ENCODE measurements around the gene SEC61G.

SEC61G gene

DNA sequence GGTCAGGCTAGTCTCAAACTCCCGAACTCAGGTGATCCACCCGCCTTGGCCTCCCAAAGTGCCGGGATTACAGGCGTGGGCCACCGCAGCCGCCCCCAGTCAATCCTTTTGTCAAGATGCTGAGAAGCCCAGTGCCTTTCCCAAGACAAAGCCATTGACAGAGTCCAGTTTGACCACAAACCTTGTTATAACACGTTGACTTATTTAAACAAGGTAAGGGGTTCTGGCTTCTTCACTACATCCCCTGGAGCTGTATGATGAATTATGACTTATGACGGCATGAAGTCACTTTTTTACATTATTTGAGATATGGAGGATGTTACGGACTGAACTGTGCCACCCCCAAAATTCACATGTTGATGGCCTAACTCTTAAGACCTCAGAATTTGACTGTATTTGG lies 5.8 kb upstream of the SEC61G start:
- peaks cover 2% of the 10 kb centered on the region; the same call in 1 of the 2 replicates for H3K36me3 ChIP-seq (ENCODE audit: control insufficient read depth, low read length)
- H3K4me3 ChIP-seq (ENCODE audit: low read length): no peak overlapping the region
- H3K27ac ChIP-seq (ENCODE audit: low read depth, low read length): no peak overlapping the region
- H4K20me1 ChIP-seq (ENCODE audit: control insufficient read depth, insufficient read depth, low read depth, low read length): no peaks in the 10 kb centered on the region
- H3F3A ChIP-seq (ENCODE audit: control insufficient read depth, insufficient read depth): peaks cover 2% of the 10 kb centered on the region; the same call in 1 of the 2 replicates
- H3K4me1 ChIP-seq (ENCODE audit: control insufficient read depth, low read length): peaks cover 5% of the 10 kb centered on the region
- H3K9me2 ChIP-seq (replicated peaks; ENCODE audit: control insufficient read depth, low read length): no peaks in the 10 kb centered on the region
- H3K79me2 ChIP-seq (ENCODE audit: control insufficient read depth, low read length): peaks cover 3% of the 10 kb centered on the region
- no peak overlapping the region for H3K4me2 ChIP-seq (ENCODE audit: low read length)
- TF ChIP-seq, protein P1, sequence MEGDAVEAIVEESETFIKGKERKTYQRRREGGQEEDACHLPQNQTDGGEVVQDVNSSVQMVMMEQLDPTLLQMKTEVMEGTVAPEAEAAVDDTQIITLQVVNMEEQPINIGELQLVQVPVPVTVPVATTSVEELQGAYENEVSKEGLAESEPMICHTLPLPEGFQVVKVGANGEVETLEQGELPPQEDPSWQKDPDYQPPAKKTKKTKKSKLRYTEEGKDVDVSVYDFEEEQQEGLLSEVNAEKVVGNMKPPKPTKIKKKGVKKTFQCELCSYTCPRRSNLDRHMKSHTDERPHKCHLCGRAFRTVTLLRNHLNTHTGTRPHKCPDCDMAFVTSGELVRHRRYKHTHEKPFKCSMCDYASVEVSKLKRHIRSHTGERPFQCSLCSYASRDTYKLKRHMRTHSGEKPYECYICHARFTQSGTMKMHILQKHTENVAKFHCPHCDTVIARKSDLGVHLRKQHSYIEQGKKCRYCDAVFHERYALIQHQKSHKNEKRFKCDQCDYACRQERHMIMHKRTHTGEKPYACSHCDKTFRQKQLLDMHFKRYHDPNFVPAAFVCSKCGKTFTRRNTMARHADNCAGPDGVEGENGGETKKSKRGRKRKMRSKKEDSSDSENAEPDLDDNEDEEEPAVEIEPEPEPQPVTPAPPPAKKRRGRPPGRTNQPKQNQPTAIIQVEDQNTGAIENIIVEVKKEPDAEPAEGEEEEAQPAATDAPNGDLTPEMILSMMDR (IDR thresholded peaks at IDR 0.05; ENCODE audit: low read depth, low read length, poor library complexity, severe bottlenecking): no peak
- H3K9me3 ChIP-seq (ENCODE audit: control insufficient read depth, insufficient read depth, low read length): no peaks in the 10 kb centered on the region
- peaks cover 9% of the 10 kb centered on the region for H3K27me3 ChIP-seq (ENCODE audit: control insufficient read depth, low read length)

DNA sequence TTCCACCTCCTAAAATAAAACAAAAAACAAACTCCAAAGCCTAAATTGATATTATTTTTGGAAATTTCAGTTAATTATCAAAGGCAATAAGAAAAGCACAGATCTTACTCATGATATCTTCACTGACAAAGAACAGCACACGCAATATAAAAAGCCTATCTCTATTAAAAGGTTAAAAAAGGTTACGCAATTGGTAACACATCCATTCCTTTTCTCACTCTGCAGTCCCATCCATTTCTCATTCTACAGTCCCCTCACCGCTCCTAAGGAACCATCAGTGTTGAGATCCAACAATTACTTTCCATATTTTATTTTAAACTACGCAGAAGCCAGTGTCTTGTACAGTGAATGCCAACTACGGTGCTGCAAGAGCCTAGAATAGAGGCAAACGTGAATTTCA lies 1.3 kb downstream of the SEC61G start:
- Histone ChIP-seq H3K9me2 (replicated peaks; ENCODE audit: control insufficient read depth, low read length) (no peaks in the 10 kb centered on the region), H4K20me1 (ENCODE audit: control insufficient read depth, insufficient read depth, low read depth, low read length) (peaks cover 19% of the 10 kb centered on the region), H3K4me3 (ENCODE audit: low read length) (peak overlapping the region; percentile 100), H3K4me2 (ENCODE audit: low read length) (peak overlapping the region; percentile 89), H3K9me3 (ENCODE audit: control insufficient read depth, insufficient read depth, low read length) (no peaks in the 10 kb centered on the region), H3K27ac (ENCODE audit: low read depth, low read length) (no peak overlapping the region), H3K4me1 (ENCODE audit: control insufficient read depth, low read length) (peaks cover 22% of the 10 kb centered on the region), H3F3A (ENCODE audit: control insufficient read depth, insufficient read depth) (peaks cover 2% of the 10 kb centered on the region; the same call in 1 of the 2 replicates), H3K27me3 (ENCODE audit: control insufficient read depth, low read length) (no peaks in the 10 kb centered on the region), H3K36me3 (ENCODE audit: control insufficient read depth, low read length) (peaks cover 61% of the 10 kb centered on the region), H3K79me2 (ENCODE audit: control insufficient read depth, low read length) (peaks cover 68% of the 10 kb centered on the region)
- TF ChIP-seq, protein P1 (IDR thresholded peaks at IDR 0.05; ENCODE audit: low read depth, low read length, poor library complexity, severe bottlenecking): no peak
- TF ChIP-seq EZH2phosphoT487 (IDR thresholded peaks at IDR 0.05; ENCODE audit: borderline replicate concordance, low read length): no peak

DNA sequence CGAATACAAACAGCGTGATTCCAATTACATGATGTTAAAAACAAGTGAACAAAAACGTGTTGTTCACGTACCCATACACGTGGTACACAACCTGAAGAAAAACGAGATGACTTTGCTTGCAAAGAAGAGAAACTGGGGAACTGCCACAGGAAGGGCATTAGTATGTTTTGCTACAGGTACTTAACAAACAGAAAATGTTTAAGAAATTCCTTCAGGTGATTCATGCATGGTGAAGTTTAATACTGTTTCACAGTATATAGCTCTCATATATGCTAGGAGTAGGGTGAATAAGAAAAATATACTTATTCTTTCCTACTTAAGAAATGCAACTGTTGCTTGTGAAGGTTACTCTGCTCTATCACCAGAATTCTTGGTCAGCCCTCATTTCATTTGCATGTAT lies 9.8 kb downstream of the SEC61G start:
- H3K36me3 ChIP-seq (ENCODE audit: control insufficient read depth, low read length): peaks cover 54% of the 10 kb centered on the region

More for the DNA sequence above, 9.8 kb downstream of the SEC61G start:
- H3K27me3 ChIP-seq (ENCODE audit: control insufficient read depth, low read length): no peaks in the 10 kb centered on the region
- H3K4me3 ChIP-seq (ENCODE audit: low read length): no peak overlapping the region
- TF ChIP-seq, protein P1 (IDR thresholded peaks at IDR 0.05; ENCODE audit: low read depth, low read length, poor library complexity, severe bottlenecking): no peak
- TF ChIP-seq EZH2phosphoT487 (IDR thresholded peaks at IDR 0.05; ENCODE audit: borderline replicate concordance, low read length): no peak
- H3K27ac ChIP-seq (ENCODE audit: low read depth, low read length): no peak overlapping the region
- H3K4me2 ChIP-seq (ENCODE audit: low read length): no peak overlapping the region
- no peaks in the 10 kb centered on the region for H3F3A ChIP-seq (ENCODE audit: control insufficient read depth, insufficient read depth)
- H4K20me1 ChIP-seq (ENCODE audit: control insufficient read depth, insufficient read depth, low read depth, low read length): no peaks in the 10 kb centered on the region
- H3K9me3 ChIP-seq (ENCODE audit: control insufficient read depth, insufficient read depth, low read length): no peaks in the 10 kb centered on the region
- no peaks in the 10 kb centered on the region for H3K4me1 ChIP-seq (ENCODE audit: control insufficient read depth, low read length)
- H3K9me2 ChIP-seq (replicated peaks; ENCODE audit: control insufficient read depth, low read length): no peaks in the 10 kb centered on the region
- peaks cover 13% of the 10 kb centered on the region for H3K79me2 ChIP-seq (ENCODE audit: control insufficient read depth, low read length)

All from DOHH2 (cell line).